EL (cell line): ENCODE measurements around the gene CPLX3.
A peak's percentile ranks its signal among the peaks of the same experiment; 100 is the strongest.

ENCODE experiments used
- DNase-seq: peaks from one replicate; pipeline ENCODE4 v3.0.0-alpha.2; 2016

The CPLX3 gene

GRCh38 chr15:74850393-74850792 is 24.0 kb downstream of the CPLX3 start:
- no peak for DNase-seq

- DNase-seq: no peak
Measured at GRCh38 chr15:74851960-74852359, 25.5 kb downstream of the CPLX3 start.

- DNase-seq: no peak
Measured at GRCh38 chr15:74854453-74855022, 28.1 kb downstream of the CPLX3 start.

- no peak for DNase-seq
Measured at GRCh38 chr15:74855857-74856256, 29.4 kb downstream of the CPLX3 start.

GRCh38 chr15:74856537-74856936 is 30.1 kb downstream of the CPLX3 start:
- no peak for DNase-seq

DNA sequence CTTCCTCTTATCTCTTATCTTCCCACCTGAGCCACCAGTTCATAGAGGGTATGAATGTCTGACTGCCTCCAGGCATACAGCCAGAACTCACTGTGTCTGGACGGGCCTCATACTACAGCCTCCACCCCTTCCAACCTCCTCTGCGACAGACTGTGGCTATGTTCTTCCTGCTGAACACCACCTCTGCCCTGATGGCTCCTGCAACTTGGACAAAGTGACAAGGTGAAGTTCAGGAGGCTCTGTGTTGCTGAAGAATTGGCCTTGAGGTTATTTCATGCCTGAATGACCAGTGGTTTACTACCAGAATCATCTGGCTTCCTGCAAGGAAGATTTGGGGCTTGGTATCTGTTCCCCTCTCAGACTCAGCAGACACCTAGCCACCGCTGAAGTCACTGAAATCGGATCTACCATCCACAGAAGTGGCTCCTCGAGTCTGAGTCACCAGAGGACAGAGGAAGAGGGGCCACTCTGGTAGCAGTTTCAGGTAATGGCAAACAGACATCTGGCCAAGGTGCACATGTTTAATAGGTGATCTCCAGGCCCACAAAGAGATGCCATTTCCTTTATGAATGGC is 30.7 kb downstream of the CPLX3 start:
- no peak for DNase-seq

DNA sequence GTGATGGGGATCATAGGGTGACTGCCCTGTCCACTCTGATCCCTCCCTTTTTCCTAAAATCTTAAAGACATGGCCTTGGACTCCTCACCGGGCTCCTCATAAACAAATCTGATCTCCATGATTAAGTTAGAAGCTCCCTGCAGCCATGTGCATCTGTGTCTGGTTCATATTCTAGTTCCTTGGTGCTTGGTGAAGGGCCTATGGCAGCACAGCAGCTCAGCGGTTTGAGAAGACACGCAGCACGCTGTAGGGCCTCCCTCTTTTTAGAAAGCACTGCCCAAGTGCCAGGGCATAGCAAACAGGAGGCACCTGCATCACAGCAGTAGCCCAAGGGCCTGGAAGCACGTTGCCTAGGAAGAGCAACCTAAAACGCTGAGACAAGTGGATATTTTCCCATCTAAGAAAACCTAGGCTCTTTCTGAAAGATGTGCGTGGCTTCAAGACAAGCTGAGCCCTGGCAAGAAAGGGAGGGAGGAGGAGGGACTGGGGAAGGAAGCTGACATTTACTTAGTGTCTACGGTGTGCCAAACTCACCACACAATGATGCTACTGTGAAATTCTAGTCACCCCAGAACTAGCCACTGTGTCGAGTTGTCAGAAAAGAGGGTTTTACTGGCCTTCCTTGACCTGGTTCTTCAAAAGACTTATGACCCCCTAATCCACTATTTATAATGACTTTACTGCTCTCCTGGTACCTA is 31.4 kb downstream of the CPLX3 start:
- DNase-seq: no peak

- no peak for DNase-seq
Measured at GRCh38 chr15:74858369-74858740, 31.9 kb downstream of the CPLX3 start.

- peak; percentile 39 for DNase-seq
Measured at GRCh38 chr15:74863239-74864056, 37.0 kb downstream of the CPLX3 start.

GRCh38 chr15:74864296-74864695 is 37.9 kb downstream of the CPLX3 start:
- DNase-seq: no peak

- DNase-seq: no peak
Measured at GRCh38 chr15:74865316-74865715, 38.9 kb downstream of the CPLX3 start.

GRCh38 chr15:74866090-74866489 is 39.7 kb downstream of the CPLX3 start:
- DNase-seq: peak; percentile 65

GRCh38 chr15:74867466-74868038 is 41.1 kb downstream of the CPLX3 start:
- no peak for DNase-seq

DNA sequence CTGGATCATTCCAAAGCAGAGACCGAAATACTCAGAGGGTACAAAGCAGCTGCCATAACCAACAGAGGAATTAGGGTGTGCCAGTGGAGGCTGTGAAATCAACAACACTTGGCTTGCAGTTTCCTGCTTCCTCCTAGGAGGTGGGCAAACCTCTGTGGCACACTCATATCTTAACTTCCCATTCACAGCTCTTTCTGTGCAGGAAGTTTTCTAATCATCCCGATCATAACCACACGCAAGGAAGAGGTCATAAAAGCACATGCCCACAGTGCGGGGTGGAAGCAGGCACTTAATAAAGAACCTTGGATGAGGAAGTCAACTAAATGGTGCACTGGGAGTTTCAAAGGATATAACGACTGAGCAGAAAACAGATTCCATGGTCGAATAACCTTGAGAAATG is 41.6 kb downstream of the CPLX3 start:
- no peak for DNase-seq

DNA sequence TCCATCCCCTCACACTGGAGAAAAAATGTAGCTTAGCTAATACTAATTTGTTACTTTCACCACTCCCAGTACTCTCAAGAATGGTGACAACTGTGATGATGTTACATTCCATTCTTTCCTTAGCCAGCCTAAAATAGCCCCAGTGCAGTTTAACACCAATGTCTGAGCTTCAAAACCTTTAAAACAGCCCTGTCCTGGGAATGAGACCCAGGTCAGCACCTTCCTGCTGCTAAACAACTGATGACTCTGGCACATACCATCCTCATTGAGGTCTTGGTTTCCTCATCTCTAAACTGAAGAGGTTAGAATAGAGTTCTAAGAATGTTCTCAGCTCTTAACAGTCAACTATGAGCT is 42.9 kb downstream of the CPLX3 start:
- DNase-seq: no peak

DNA sequence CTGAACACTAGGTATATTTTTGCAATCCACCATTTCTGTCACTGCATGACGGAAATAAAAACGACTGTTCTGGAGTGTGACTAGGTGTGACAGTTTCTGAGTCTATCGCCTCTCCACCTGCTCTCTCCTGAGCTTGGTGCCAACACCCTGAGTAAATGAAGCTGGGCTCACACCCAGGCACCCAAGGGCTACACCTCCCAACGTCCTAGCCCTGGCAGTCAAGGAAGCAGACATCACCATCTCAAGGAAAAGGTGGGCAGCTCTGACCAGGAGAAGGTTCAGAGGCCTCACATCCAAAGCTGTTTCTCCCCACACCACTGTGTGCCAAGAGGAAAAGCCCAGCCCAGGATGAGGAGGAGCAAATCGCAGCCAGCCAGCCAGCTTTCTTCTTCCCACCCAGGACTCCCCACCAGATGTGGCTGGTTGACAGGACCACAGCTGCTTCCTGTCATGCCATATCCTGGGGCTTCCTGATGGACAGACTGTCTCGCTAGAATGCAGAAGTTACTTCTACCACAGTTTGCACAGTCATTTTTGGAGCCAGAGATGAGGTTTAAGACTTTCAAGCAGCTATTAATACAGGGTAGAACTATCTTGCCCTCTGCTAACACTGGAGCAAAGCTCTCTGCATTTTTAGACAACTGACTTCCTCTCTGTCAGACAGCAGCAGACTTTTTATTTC is 43.4 kb downstream of the CPLX3 start:
- DNase-seq: no peak

DNA sequence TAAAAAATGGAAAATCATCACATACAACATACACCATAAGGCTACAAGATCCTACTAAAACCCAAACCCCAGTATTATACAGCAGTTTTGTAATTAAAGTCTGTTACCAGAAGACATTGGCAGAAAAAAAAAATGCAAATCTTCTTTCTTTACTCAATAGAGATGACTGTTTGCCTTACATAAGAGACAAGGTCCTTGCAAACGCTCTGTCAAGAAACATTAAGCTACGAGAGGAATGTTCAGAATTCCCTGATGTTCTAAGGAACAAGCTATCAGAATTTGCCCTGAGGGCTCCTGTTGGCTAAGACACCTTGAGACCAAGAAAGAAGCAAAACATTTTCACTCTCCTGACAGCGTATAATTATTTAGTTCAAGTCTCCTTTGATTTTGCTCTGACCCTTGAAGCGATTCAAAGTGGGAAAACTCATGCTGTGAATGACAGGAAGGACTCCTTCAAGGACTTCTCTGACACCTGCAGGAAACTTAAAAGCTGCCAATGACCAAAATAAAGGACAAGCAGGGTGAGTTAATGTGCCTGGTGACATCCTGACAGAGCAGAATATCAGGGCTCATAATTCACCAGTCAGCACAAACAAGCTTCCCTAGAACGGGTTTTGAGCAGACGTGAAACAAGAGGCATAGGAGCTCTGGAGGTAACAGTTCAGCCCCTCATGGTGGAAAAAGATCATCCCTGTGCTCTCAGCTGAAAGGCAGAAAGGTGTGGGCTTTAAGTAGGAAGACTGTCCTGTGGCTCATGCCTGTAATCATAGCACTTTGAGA is 44.2 kb downstream of the CPLX3 start:
- peak; percentile 52 for DNase-seq

DNA sequence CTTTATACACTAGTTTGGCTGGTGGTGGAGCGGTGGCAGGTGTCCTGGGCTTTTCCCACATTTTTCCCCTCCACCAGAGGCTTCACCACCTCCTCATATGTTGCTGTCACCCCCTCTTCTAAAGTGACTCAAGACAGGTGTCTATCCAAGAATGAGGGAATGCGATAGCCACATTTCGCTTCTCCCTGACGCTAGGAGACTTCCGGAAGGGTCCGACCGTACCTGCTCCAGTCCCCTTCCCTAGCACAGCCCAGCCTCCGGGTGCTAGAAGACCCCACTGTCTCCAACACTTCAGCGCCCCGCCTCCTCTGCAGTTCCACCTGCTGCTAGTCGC is 46.2 kb downstream of the CPLX3 start:
- no peak for DNase-seq

DNA sequence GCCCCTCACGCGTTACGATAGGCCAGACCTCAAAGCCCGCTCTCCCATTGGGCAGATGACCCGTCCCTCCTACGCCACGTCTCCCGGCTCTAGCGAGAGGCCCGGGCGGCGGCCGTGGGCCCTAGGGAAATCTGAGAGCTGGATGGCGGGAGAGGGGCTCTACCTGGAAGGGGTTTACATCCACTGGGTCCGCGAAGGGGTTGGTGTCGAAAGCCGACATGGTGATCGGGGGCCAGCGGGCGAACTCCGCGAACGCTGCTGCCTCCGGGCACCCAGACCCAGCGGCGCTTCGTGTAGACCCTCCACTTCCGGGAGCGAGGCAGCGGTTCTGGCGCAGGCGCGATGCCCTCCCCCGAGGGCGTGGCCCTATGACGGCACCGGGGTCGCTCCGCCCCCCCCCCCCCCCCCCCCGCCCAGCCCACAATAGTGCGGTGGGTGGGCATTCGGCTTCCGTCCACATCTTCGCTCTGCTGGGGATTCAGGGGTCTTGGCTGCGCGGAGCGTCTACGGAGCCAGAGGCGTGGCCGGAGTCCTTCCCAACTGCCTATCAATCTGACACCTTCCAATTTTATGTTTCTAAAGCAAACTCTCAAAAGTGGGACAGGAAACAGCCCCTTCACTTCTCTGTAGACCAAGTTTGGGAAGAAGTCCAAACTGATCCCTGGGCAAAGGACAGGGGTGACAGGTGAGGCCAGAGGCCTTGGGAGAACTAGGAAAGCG is 46.8 kb downstream of the CPLX3 start, which contains the start of gene SCAMP2:
SCAMP2 (minus strand) TSS at position 330 of the 720 bp plus-strand sequence; CDS start at position 220, 110 bp downstream.
- DNase-seq: peak; percentile 95

- DNase-seq: peak; percentile 31
Measured at GRCh38 chr15:74873756-74874424, 47.5 kb downstream of the CPLX3 start.

DNA sequence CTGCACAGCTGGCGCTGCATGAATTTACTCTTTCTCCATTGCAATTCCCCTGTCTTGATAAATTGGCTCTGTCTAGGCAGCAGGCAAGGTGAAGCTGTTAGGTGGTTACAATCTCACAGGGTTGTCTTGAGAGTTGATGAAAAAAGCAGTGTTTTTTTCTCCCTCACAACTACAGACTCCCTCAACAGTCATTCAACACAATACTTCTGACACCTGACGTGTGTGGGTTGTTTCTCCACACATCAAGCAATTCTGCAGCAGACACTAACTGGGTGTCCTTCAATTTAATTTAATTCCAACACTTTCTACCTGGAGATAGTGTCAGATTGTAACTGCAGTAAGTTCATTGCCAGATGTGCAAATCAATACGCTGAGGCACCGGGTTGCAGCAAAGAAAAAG is 51.8 kb downstream of the CPLX3 start:
- no peak for DNase-seq
